HG03520 (cell line): ENCODE measurements around the gene ALDH1A1.

Experiments
- ATAC-seq: cut with Tn5 transposase; IDR thresholded peaks from one replicate; pipeline ENCODE4 v1.9.1; 2021; ENCODE audit warnings: mild to moderate bottlenecking, moderate library complexity; ENCODE audit not compliant: unreplicated experiment

The ALDH1A1 gene

DNA sequence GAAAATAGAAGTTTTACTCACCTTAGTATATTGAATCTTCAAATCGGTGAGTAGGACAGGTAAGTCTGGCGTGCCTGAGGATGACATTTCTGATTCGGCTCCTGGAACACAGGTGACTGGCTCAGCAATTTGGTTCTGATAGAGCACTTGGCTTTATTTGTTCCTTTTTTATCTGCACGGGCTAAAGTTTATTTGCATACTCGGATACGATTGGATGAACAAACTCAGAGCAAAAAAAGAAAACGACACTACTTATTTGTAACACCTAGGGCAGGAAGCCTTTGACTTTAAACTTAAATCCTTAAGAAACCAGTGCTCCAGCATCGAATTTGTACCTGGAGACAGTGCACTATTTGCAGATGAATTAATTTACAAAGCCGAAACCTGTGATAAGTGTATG lies at the start of gene ALDH1A1:
Gene ALDH1A1, minus strand, starts transcription at position 140 of the 400 bp plus-strand sequence. Its CDS starts 53 bp downstream, at position 87.
- ATAC-seq, result no peak

GRCh38 chr9:73001860-73002259 lies 49.0 kb upstream of the ALDH1A1 start:
- no peak for ATAC-seq

DNA sequence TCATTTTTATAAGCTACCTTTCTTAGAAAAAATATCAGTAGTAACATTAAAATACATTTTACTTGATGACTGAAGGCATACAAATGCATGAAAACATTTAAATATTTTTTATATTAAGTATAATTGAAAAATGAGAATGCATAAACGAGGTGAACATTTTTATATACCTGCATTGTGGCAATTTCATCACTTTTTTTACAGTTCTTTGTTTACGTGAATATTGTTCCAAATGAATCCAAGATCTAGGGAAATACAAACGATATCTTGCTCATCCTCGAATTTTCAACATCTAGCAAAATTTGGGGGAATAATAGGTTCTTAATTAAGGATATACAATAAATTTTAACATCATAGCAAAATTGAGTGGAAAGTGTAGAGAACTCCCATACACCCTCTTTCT lies 45.5 kb upstream of the ALDH1A1 start:
- no peak for ATAC-seq

- no peak for ATAC-seq
Measured at GRCh38 chr9:72997387-72997995, 44.6 kb upstream of the ALDH1A1 start.

- ATAC-seq, result no peak
Measured at GRCh38 chr9:72996684-72997314, 43.9 kb upstream of the ALDH1A1 start.

DNA sequence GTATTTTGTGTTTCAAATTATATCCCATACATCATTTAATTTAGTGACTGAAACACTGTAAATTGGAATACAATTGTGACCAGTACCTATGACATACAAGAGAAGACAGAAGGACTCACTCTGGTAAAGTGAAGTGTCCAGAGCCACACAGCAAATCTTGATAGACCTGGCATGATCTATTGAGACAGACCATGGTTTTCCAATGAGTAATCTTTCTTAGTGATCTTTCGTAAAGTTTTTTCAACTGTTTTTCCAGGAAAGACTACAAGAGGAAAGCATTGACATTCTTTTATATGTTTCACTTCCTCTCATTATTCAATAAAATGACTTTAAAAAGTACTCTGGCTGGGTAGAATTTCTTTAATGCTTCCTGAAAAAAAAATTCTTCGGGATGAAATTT lies 43.3 kb upstream of the ALDH1A1 start:
- ATAC-seq, result no peak

DNA sequence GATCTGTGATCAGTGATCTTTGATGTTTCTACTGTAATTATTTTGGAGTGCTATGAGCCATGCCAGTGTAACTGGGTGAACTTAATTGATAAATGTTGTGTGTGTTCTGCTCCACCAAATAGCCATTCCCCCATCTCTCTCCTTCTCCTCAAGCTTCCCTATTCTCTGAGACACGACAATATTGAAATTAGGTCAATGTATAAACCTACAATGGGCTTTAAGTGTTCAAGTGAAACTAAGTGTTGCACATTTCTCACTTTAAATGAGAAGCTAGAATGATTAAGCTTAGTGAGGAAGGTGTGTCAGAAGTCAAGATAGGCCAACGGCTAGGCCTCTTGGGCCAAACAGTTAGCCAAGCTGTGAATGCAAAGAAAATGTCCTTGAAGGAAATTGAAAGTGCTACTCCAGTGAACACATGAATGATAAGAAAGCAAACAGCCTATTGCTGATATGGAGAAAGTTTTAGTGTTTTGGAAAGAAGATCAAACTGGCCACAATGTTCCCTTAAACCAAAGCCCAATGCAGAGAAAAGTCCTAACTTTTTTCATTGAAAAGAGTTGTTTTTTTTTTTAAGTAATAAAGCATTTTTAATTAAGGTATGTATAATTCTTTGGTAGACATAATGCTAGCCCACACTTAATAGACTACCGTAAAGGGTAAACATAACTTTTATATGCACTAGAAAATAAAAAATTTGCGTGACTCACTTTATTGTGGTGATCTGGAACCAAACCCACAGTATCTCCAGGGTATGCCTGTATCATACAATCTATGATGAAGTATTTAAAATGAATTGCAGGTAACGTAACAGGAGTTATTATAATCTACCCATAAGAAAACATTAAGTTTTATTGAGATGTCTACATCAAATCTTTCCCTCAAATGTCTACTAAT lies 42.5 kb upstream of the ALDH1A1 start:
- no peak for ATAC-seq

DNA sequence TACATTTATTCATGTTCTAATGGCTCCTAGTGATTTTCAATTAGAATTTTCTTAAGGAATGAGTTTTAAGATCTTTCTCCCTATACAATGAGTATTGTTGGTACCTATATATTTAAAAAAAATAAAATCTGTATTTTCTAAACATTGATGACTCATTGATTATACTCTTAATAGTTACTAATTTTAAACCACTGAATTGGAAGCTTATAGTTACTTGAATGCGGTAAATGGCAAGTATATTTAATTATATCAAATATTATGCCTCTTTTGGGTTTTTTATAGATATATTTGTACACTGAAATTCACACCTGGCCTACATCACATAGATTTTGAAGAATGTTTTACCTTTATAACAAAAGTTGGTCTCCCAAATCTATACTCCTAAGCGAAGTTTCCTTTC lies 38.9 kb upstream of the ALDH1A1 start:
- ATAC-seq, result no peak

DNA sequence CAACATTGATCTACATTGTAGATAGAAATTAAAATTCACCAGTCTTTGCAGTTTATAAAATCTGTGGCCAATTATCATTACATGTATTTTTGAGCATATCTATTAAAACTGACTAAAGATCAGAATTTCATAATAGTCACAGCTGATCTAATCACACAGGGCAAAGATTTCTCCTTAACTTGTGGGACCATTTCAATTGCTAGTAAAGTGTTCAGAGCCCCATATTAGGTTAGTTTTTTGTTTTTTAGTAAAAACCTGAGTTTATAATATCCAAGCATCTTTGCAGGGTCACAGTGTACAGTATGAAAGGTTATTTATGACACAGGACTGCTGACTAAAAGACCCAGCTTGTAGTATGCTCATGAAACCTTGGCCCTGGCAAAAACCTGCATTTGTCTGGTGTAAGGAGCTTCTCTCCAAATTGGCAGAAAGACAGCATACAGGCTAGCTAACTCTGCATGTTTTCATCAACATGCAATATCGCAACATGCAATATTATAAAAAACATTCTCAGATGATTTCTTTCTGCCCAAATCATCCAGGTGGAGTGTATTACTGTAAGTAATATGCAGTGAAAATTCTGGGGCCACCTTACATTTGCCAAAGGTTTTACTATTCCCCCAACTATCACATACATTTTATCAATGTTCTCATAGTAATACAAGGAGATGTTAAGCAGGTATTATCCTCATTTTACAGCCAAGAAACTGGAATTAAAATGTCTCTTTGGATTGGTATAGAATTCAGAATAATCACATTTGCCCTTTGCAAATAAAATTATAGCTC lies 37.7 kb upstream of the ALDH1A1 start:
- no peak for ATAC-seq

GRCh38 chr9:72986522-72987116 lies 33.8 kb upstream of the ALDH1A1 start:
- ATAC-seq, result no peak

DNA sequence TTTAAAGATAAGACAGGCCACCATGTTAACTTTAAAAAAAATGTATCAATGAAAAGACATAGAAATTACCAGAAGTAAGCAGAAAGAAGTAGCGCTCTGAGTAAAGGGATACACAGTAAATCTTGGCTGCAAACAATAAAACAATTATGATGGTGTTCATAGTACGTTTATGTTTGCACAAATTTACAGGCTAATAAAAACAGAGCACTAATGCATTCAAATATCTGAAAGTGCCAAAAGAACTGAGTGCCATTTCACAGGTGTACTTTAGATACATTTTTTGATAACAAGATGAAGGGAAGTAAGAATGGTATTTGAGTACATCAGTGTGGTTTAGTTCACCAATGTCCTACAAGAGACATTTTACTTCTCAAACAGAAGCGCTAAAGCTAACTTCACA lies 32.9 kb upstream of the ALDH1A1 start:
- no peak for ATAC-seq

DNA sequence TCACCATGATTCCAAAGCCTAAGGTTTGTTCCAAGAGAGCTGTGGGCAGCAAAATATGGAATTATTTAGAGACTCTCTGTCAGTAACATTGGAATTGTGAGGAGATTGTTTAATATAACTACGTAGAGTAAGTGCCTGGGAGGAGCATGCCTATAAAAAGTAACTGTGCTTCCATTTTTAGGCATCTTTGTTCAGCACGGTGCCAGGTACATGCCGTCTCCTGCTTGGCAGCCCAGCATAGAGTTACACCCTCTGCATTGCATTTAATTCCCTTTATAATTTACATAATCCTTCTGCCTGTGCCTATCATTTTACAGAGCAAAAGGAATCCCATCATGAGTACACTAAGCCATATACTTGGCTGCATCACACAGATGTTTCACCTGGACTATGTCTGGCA lies 32.1 kb upstream of the ALDH1A1 start:
- no peak for ATAC-seq

- ATAC-seq, result no peak
Measured at GRCh38 chr9:72984226-72984947, 31.5 kb upstream of the ALDH1A1 start.

GRCh38 chr9:72983512-72984225 lies 30.8 kb upstream of the ALDH1A1 start:
- ATAC-seq, result no peak

DNA sequence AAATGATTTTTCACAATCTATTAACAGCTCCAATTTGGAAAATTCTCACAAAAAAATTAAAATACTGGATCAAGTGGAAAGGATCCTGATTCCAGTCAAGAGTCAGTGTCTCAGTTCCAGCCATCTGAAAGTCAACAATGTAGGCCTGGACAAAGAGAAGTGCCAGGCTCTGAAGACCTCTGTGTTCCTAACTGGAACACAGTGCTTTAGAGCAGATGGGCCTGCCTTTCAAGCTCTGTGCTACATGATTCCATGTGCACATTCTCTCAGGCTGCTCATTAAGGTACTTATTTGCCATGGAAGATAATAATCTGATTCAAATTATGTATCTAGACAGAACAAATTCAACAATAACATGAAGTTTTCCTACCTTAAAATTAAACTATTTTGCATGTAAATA lies 30.2 kb upstream of the ALDH1A1 start:
- ATAC-seq, result no peak

DNA sequence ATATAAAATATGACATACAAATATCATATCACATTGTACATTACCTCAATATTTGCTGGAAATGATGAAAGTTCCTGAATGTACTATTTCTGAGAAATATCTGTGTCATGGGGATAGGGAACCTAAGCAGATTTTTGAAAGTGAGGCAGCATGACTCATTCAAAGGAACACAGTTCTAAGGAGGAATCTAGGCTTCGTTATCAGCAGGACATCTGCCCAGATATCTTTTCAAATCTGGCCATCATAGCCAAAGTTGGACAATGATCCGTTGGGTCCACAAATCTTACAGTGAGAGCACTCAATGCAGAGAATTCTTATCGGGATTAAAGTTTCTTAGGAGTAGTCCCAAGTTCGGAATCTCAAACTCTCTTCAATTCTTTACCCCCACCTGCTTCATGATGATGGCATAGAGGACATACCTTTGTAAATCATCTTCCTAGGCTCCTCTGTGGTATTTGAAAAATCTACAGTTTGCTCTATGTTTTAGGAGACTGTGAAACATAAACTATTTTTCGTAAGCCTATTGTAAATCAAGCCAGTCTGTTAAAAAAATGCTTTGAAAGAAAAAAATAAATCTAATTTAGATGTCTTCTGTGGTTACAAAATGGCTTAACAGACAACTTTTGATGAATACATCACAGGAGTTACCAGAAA lies 29.4 kb upstream of the ALDH1A1 start:
- ATAC-seq, result no peak

DNA sequence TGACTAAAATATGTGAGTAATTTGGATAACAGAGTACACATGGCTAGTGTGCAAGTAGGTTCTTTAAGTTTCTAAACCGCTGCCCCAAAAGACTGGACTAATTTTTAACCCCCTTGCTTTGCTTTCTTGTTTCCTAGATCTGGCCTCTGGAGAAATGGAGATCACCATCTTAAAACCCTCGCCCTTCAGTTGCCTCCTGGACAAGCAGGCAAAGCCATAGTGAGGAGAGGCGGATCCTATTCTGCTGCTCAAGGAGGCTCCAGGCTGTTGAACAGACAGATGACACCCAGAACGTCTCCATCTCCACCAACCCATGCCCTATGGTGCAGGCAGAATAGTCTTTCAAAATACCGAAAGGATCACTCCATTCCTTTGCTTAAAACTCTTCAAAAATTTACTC lies 28.6 kb upstream of the ALDH1A1 start:
- ATAC-seq, result no peak

- ATAC-seq, result no peak
Measured at GRCh38 chr9:72980600-72981265, 27.9 kb upstream of the ALDH1A1 start.
